ENCODE results near the gene ZNF775.

Gene ZNF775

DNA sequence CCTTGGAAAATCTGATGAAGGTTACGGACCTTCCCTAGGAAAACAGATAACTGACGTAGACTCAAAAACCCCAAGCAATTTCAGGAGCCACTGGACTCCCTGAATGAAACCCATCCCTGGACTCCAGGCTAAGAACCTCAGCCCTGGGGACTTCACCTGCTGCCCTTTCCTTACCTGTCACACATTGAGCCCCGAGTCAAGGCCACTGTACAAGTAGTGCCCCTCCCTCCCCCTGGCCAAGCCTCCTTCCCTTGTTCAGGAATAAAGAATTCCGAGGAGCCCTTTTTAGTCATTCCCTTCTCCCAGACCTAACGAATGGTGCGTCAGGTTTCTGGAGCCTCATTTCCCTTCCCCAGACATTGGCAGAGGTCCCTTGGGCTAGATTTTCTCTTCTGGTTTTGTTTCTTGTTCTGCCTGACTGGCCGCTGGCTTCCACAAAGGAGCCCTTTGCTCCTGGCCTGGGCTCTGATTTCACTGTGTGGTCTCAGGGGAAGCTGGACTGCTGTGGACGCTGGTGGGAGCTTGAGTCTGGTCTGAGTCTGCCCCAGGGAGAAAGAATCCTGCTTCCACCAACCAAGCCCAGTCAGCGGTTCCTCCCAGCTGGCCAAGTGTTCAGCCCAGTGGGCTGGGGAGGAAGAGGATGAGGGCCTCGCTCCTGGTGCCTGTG lies 31.7 kb downstream of the ZNF775 start:
- no peak overlapping the region for H3K4me2 ChIP-seq (ENCODE audit: low read length)
- H3K27ac ChIP-seq (ENCODE audit: low read depth, low read length): no peak overlapping the region

GRCh38 chr7:150411606-150412005 lies 32.5 kb downstream of the ZNF775 start:
- no peak overlapping the region for H3K4me2 ChIP-seq (ENCODE audit: low read length)
- H3K9me2 ChIP-seq (replicated peaks; ENCODE audit: control insufficient read depth, low read length): no peaks in the 10 kb centered on the region
- no peaks in the 10 kb centered on the region for H3K27me3 ChIP-seq (ENCODE audit: control insufficient read depth, low read length)
- peaks cover 2% of the 10 kb centered on the region; the same call in 1 of the 2 replicates for H3F3A ChIP-seq (ENCODE audit: control insufficient read depth, insufficient read depth)
- H3K27ac ChIP-seq (ENCODE audit: low read depth, low read length): no peak overlapping the region
- H4K20me1 ChIP-seq (ENCODE audit: control insufficient read depth, insufficient read depth, low read depth, low read length): no peaks in the 10 kb centered on the region
- no peaks in the 10 kb centered on the region for H3K36me3 ChIP-seq (ENCODE audit: control insufficient read depth, low read length)
- H3K4me3 ChIP-seq (ENCODE audit: low read length): no peak overlapping the region
- H3K9me3 ChIP-seq (ENCODE audit: control insufficient read depth, insufficient read depth, low read length): no peaks in the 10 kb centered on the region
- TF ChIP-seq, protein P1, sequence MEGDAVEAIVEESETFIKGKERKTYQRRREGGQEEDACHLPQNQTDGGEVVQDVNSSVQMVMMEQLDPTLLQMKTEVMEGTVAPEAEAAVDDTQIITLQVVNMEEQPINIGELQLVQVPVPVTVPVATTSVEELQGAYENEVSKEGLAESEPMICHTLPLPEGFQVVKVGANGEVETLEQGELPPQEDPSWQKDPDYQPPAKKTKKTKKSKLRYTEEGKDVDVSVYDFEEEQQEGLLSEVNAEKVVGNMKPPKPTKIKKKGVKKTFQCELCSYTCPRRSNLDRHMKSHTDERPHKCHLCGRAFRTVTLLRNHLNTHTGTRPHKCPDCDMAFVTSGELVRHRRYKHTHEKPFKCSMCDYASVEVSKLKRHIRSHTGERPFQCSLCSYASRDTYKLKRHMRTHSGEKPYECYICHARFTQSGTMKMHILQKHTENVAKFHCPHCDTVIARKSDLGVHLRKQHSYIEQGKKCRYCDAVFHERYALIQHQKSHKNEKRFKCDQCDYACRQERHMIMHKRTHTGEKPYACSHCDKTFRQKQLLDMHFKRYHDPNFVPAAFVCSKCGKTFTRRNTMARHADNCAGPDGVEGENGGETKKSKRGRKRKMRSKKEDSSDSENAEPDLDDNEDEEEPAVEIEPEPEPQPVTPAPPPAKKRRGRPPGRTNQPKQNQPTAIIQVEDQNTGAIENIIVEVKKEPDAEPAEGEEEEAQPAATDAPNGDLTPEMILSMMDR (IDR thresholded peaks at IDR 0.05; ENCODE audit: low read depth, low read length, poor library complexity, severe bottlenecking): no peak
- TF ChIP-seq EZH2phosphoT487 (IDR thresholded peaks at IDR 0.05; ENCODE audit: borderline replicate concordance, low read length): no peak
- H3K4me1 ChIP-seq (ENCODE audit: control insufficient read depth, low read length): peaks cover 7% of the 10 kb centered on the region
- H3K79me2 ChIP-seq (ENCODE audit: control insufficient read depth, low read length): no peaks in the 10 kb centered on the region

More for the DNA sequence above, 31.7 kb downstream of the ZNF775 start:
- Histone ChIP-seq H3K9me3 (ENCODE audit: control insufficient read depth, insufficient read depth, low read length) (no peaks in the 10 kb centered on the region), H3F3A (ENCODE audit: control insufficient read depth, insufficient read depth) (peaks cover 8% of the 10 kb centered on the region), H3K36me3 (ENCODE audit: control insufficient read depth, low read length) (no peaks in the 10 kb centered on the region), H3K4me1 (ENCODE audit: control insufficient read depth, low read length) (peaks cover 15% of the 10 kb centered on the region), H4K20me1 (ENCODE audit: control insufficient read depth, insufficient read depth, low read depth, low read length) (no peaks in the 10 kb centered on the region), H3K4me3 (ENCODE audit: low read length) (no peak overlapping the region), H3K27me3 (ENCODE audit: control insufficient read depth, low read length) (no peaks in the 10 kb centered on the region), H3K9me2 (replicated peaks; ENCODE audit: control insufficient read depth, low read length) (no peaks in the 10 kb centered on the region), H3K79me2 (ENCODE audit: control insufficient read depth, low read length) (no peaks in the 10 kb centered on the region)
- TF ChIP-seq, protein P1 (IDR thresholded peaks at IDR 0.05; ENCODE audit: low read depth, low read length, poor library complexity, severe bottlenecking): no peak
- no peak for TF ChIP-seq EZH2phosphoT487 (IDR thresholded peaks at IDR 0.05; ENCODE audit: borderline replicate concordance, low read length)

DNA sequence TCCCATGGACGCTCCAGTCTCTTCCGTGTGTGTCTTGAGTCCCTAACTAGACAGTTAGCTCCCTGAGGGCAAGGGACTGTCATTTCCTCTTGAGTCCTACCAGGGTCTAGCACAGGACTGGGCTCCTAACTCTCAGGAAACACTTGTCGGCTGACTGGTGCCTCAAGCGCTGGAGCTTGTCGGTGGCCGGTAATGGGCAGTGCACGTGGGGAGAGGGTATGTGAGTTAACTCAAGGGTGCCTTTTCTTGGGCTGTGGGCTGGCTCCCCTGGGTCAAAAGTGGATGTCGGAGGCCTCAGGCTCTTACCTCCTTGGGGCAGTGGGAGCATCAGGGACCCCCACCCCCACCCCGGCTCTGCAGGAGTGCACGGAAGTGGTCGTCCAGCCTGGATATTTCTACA lies 32.9 kb downstream of the ZNF775 start:
- peaks cover 3% of the 10 kb centered on the region for H3K4me1 ChIP-seq (ENCODE audit: control insufficient read depth, low read length)

More for the DNA sequence above, 32.9 kb downstream of the ZNF775 start:
- H3F3A ChIP-seq (ENCODE audit: control insufficient read depth, insufficient read depth): peaks cover under 1% of the 10 kb centered on the region; the same call in 1 of the 2 replicates
- H3K27me3 ChIP-seq (ENCODE audit: control insufficient read depth, low read length): no peaks in the 10 kb centered on the region
- no peak overlapping the region for H3K4me3 ChIP-seq (ENCODE audit: low read length)
- no peaks in the 10 kb centered on the region for H3K79me2 ChIP-seq (ENCODE audit: control insufficient read depth, low read length)
- H4K20me1 ChIP-seq (ENCODE audit: control insufficient read depth, insufficient read depth, low read depth, low read length): no peaks in the 10 kb centered on the region
- no peak overlapping the region for H3K4me2 ChIP-seq (ENCODE audit: low read length)
- no peaks in the 10 kb centered on the region for H3K9me2 ChIP-seq (replicated peaks; ENCODE audit: control insufficient read depth, low read length)
- no peaks in the 10 kb centered on the region for H3K9me3 ChIP-seq (ENCODE audit: control insufficient read depth, insufficient read depth, low read length)
- TF ChIP-seq, protein P1 (IDR thresholded peaks at IDR 0.05; ENCODE audit: low read depth, low read length, poor library complexity, severe bottlenecking): no peak
- no peak for TF ChIP-seq EZH2phosphoT487 (IDR thresholded peaks at IDR 0.05; ENCODE audit: borderline replicate concordance, low read length)
- H3K27ac ChIP-seq (ENCODE audit: low read depth, low read length): no peak overlapping the region
- H3K36me3 ChIP-seq (ENCODE audit: control insufficient read depth, low read length): no peaks in the 10 kb centered on the region

All from DOHH2 (cell line).